ENCODE measurements around the gene MOB1B.

GRCh38 chr4:70940134-70940533, 38.0 kb downstream of the MOB1B start:
- TF ChIP-seq CTCF (IDR thresholded peaks at IDR 0.05; ENCODE audit: poor library complexity) (no peak), EZH2 (IDR thresholded peaks at IDR 0.05; ENCODE audit: borderline replicate concordance) (no peak), EZH2phosphoT487 (IDR thresholded peaks at IDR 0.05; ENCODE audit: low read depth, severe bottlenecking, unreplicated experiment) (no peak)

All from hepatocyte (in vitro differentiated cells).